SU-DHL-6 (cell line): ENCODE measurements around the gene EIF3D.

Source experiments
- EZH2phosphoT487 ChIP-seq: fragments of 200-600 bp; sonication (generic), shearing (Covaris generic); conservative IDR thresholded peaks from 2 replicates; pipeline ENCODE4 v1.6.1; 2018; ENCODE audit warnings: mild to moderate bottlenecking, antibody characterized with exemption, low read length, moderate library complexity, mixed read lengths
- TF ChIP-seq, protein P1 (sequence below): fragments of 200-600 bp; sonication (generic); IDR thresholded peaks from one replicate; pipeline ENCODE4 v1.5.1; 2017; ENCODE audit warnings: antibody characterized with exemption, mild to moderate bottlenecking, low read length, moderate library complexity; ENCODE audit not compliant: insufficient read depth, poor library complexity, severe bottlenecking

DNA sequence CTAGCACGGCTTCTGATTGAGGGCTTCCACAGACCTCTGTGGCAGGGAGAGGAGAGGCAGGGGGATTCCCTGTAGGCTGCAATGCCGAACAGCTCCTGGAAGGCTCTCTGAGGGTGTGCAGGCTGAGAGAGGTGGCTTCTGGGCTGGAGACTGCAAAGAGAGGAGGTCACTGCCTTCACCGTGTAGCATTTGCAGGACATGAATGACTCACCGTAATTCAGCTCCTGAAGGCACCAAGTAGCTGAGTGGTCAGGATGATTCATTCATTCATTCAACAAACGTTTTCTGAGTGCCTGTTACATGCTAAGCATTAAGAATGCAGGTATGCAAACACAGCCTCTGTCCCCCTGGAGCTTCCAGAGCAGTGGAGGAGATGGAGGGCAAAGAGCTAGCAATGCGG, 18.0 kb upstream of the EIF3D start:
- TF ChIP-seq, protein P1, sequence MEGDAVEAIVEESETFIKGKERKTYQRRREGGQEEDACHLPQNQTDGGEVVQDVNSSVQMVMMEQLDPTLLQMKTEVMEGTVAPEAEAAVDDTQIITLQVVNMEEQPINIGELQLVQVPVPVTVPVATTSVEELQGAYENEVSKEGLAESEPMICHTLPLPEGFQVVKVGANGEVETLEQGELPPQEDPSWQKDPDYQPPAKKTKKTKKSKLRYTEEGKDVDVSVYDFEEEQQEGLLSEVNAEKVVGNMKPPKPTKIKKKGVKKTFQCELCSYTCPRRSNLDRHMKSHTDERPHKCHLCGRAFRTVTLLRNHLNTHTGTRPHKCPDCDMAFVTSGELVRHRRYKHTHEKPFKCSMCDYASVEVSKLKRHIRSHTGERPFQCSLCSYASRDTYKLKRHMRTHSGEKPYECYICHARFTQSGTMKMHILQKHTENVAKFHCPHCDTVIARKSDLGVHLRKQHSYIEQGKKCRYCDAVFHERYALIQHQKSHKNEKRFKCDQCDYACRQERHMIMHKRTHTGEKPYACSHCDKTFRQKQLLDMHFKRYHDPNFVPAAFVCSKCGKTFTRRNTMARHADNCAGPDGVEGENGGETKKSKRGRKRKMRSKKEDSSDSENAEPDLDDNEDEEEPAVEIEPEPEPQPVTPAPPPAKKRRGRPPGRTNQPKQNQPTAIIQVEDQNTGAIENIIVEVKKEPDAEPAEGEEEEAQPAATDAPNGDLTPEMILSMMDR = no peak
- no peak for TF ChIP-seq EZH2phosphoT487
